Epithelial cell of esophagus (primary cell): ENCODE data around the gene PAX2.
"Not testable (repeated sequence)": the region's sequence is repeated elsewhere in the genome, so short reads cannot be mapped to it uniquely, and the experiment has no call there.

ENCODE experiments used
- DNase-seq: peaks from one replicate; pipeline ENCODE4 v3.0.0; 2010; ENCODE audit warnings: low read depth
- H3K4me3 ChIP-seq: 2 replicates; pipeline ENCODE4 v1.5.1; 2011; ENCODE audit warnings: mild to moderate bottlenecking, low read length, control low read depth
- TF ChIP-seq, protein P1 (sequence below): IDR thresholded peaks from 2 replicates; pipeline ENCODE4 v1.5.1; 2011; ENCODE audit warnings: low read depth, mild to moderate bottlenecking, low read length, control low read depth, inconsistent platforms; ENCODE audit not compliant: insufficient read depth; ENCODE audit errors: missing control alignments

Gene PAX2

DNA sequence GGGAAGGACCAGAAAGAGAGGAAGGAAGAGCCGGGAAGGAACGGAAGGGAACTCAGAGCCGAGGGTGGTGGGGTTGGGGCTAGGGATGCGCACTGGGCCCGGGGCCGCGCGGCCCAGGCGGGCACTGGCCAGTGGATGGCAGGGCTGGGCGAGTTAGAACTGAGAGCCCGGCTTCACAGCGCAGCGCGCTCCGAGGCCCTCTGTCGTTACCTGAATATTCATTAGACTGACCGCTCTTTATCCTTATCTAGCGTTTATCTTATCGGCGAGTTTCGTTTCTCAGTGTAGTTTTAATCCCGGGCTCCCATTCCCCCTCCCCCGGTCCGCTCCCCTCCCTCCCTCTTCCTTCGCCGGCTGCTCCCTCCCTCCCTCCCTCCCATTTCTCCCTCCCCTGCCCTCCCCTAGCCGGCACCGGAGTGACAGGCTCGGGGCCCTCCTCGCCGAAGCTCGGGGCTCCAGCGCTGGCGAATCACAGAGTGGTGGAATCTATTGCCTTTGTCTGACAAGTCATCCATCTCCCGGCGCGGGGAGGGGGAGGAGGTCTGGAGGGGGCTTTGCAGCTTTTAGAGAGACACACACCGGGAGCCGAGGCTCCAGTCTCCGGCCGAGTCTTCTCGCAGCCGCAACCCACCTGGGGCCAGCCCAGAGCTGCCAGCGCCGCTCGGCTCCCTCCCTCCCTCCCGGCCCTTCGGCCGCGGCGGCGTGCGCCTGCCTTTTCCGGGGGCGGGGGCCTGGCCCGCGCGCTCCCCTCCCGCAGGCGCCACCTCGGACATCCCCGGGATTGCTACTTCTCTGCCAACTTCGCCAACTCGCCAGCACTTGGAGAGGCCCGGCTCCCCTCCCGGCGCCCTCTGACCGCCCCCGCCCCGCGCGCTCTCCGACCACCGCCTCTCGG lies at the start of gene PAX2:
Gene PAX2, plus strand, starts transcription at position 596 of the 895 bp plus-strand sequence. CDS start 679 bp downstream, outside the sequence.
- TF ChIP-seq, protein P1, sequence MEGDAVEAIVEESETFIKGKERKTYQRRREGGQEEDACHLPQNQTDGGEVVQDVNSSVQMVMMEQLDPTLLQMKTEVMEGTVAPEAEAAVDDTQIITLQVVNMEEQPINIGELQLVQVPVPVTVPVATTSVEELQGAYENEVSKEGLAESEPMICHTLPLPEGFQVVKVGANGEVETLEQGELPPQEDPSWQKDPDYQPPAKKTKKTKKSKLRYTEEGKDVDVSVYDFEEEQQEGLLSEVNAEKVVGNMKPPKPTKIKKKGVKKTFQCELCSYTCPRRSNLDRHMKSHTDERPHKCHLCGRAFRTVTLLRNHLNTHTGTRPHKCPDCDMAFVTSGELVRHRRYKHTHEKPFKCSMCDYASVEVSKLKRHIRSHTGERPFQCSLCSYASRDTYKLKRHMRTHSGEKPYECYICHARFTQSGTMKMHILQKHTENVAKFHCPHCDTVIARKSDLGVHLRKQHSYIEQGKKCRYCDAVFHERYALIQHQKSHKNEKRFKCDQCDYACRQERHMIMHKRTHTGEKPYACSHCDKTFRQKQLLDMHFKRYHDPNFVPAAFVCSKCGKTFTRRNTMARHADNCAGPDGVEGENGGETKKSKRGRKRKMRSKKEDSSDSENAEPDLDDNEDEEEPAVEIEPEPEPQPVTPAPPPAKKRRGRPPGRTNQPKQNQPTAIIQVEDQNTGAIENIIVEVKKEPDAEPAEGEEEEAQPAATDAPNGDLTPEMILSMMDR, result no peak
- DNase-seq, result peak; percentile 19
- no peak within 1 kb of the TSS for H3K4me3 ChIP-seq

DNA sequence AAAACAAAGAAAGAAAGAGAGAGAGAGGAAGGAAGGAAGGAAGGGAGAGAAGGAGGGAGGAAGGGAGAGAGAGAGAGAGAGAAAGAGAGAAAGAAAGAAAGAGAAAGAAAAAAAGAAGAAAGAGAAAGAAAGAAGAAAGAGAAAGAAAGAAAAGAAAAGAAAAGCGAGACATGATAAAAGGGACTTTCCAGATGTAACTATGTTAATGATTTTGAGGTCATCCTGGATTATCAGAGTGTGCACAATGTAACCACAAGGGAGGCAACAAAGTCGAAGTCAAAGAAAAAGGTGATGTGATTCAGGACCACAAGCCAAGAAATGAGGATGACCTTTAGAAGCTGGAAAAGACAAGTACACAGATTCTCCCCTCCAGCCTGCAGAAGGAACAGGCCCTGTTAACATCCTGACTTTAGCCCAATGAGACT lies 48.9 kb upstream of the PAX2 start:
- TF ChIP-seq, protein P1, result no peak
- DNase-seq, result no peak
- H3K4me3 ChIP-seq, result no peak overlapping the region

- no peak overlapping the region for H3K4me3 ChIP-seq
- TF ChIP-seq, protein P1, result no peak
- peak; percentile 59 for DNase-seq
These were observed 48.3 kb upstream of the PAX2 start for GRCh38 chr10:100697070-100697469.

GRCh38 chr10:100697631-100698030 lies 47.8 kb upstream of the PAX2 start:
- DNase-seq, result no peak
- TF ChIP-seq, protein P1, result no peak
- H3K4me3 ChIP-seq, result no peak overlapping the region

DNA sequence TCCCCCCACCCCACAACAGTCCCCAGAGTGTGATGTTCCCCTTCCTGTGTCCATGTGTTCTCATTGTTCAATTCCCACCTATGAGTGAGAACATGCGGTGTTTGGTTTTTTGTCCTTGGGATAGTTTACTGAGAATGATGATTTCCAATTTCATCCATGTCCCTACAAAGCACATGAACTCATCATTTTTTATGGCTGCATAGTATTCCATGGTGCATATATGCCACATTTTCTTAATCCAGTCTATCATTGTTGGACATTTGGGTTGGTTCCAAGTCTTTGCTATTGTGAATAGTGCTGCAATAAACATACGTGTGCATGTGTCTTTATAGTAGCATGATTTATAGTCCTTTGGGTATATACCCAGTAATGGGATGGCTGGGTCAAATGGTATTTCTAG lies 43.7 kb upstream of the PAX2 start:
- not testable (repeated sequence) for DNase-seq, H3K4me3 ChIP-seq

GRCh38 chr10:100705139-100705538 lies 40.2 kb upstream of the PAX2 start:
- DNase-seq, result no peak
- H3K4me3 ChIP-seq, result no peak overlapping the region
- TF ChIP-seq, protein P1, result no peak

DNA sequence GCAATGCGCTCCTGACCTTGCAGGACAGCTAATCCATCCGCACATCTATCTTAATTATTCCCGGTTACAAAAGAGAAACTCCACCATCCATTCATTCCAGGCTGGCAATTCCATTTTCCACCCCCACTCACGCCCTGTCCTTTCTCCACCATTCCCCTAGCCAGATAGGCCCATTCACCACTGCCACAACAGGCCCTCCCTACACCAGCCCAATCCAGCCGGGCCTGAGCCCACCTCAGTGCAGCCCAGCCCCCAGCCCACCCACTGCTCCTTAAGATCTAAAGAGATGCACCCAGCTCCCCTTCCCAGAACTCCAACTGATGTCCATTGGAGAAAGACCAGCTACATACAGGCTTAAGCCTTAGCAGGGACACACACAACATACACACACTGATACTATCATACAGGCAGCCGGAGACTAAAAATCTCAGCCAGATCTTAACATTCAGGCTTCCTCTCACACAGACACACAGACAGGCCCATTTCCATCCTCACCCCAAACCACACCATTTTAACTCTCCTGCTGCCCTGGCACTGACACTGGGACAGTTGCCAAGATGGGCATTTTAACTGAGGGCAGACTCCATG lies 38.0 kb upstream of the PAX2 start:
- TF ChIP-seq, protein P1, result no peak
- DNase-seq, result no peak

More for the DNA sequence above, 38.0 kb upstream of the PAX2 start:
- no peak overlapping the region for H3K4me3 ChIP-seq
